HepG2 (cell line): ENCODE data around the gene TADA2A. TPM values are rescaled to one million over a fixed set of nuclear protein-coding genes. Genes with fewer than 3 reads are reported as not detected.
A peak's percentile ranks its signal among the peaks of the same experiment; 100 is the strongest.

Experiments used
- ATAC-seq: fragments of 200-7000 bp; cut with Tn5 transposase; 3 replicates; pipeline ENCODE4 v1.9.1; 2020; ENCODE audit warnings: mild to moderate bottlenecking, moderate library complexity
- BruUV-seq: library from RNA; stranded (reverse); fragments of 400-500 nt; replicated peaks from 2 replicates; lab custom pipeline; 2021; lab: Mats Ljungman, UMichigan
- CTCF ChIA-PET: fragments of 300-600 bp; formaldehyde crosslinking; extraction: SDS; loops from one replicate; lab custom pipeline; 2021; ENCODE audit warnings: low total read pairs, inconsistent platforms, low intra/inter-chr PET ratio; lab: Yijun Ruan, JAX
- POLR2A ChIA-PET: fragments of 350-600 bp; sonication (Branson Sonifier 250); formaldehyde crosslinking; loops from one replicate; lab custom pipeline; 2020; ENCODE audit warnings: antibody characterized with exemption, inconsistent platforms; lab: Yijun Ruan, JAX
- DNase-seq: peaks from one replicate; pipeline ENCODE4 v3.0.0-alpha.2; 2015; ENCODE audit warnings: low spot score
- FAIRE-seq: peaks from 3 replicates; lab custom pipeline; 2011; peaks lifted over from hg19 to GRCh38; lab: Jason Lieb, UNC
- H2AFZ ChIP-seq: one replicate; pipeline ENCODE4 v1.6.1; 2011; ENCODE audit warnings: low read length, inconsistent platforms
- H3K27ac ChIP-seq: fragments of 300-600 bp; 3 replicates; pipeline ENCODE4 v1.8.0; 2011; ENCODE audit warnings: mixed run types, mild to moderate bottlenecking, mixed read lengths, low read length, inconsistent platforms; ENCODE audit not compliant: insufficient read depth; ENCODE audit errors: extremely low read length
- H3K27me3 ChIP-seq, 2 experiments: fragments of 200-600 bp in 1 of 2; 2 replicates in 1 of 2; 3 replicates in 1 of 2; pipeline versions ENCODE4 v1.6.0 to v1.8.0; 2011; ENCODE audit warnings: low read length in 2 of 2, mild to moderate bottlenecking in 2 of 2, moderate library complexity in 2 of 2, inconsistent platforms in 1 of 2; ENCODE audit not compliant: insufficient read depth in 2 of 2, control insufficient read depth in 1 of 2
- H3K36me3 ChIP-seq, 2 experiments: fragments of 200-600 bp in 1 of 2; replicated peaks in 1 of 2; 2 replicates in 1 of 2; 3 replicates in 1 of 2; pipeline versions ENCODE4 v1.5.1 to v1.8.0; 2011; ENCODE audit warnings: low read length in 2 of 2, inconsistent platforms in 1 of 2; ENCODE audit not compliant: insufficient read depth in 2 of 2, control insufficient read depth in 1 of 2
- H3K4me1 ChIP-seq: 2 replicates; pipeline ENCODE4 v1.5.1; 2012; ENCODE audit warnings: low read length, inconsistent platforms; ENCODE audit not compliant: insufficient read depth
- H3K4me2 ChIP-seq: 2 replicates; pipeline ENCODE4 v1.6.0; 2011; ENCODE audit warnings: low read depth, low read length, inconsistent platforms
- H3K4me3 ChIP-seq, 3 experiments: fragments of 200-600 bp in 1 of 3; sonication (generic), shearing (Covaris generic) in 1 of 3; replicated peaks in 1 of 3; 2 replicates each; pipeline ENCODE4 v1.5.1; 2011 to 2016; ENCODE audit warnings: low read length in 3 of 3, inconsistent platforms in 2 of 3, low read depth in 2 of 3, mild to moderate bottlenecking in 2 of 3, control low read depth in 1 of 3, mixed read lengths in 1 of 3; ENCODE audit not compliant: insufficient read depth in 1 of 3
- H3K79me2 ChIP-seq: one replicate; pipeline ENCODE4 v1.6.1; 2011; ENCODE audit warnings: low read length, inconsistent platforms; ENCODE audit not compliant: insufficient read depth
- H3K9ac ChIP-seq: 2 replicates; pipeline ENCODE4 v1.6.0; 2011; ENCODE audit warnings: mild to moderate bottlenecking, low read depth, low read length, inconsistent platforms; ENCODE audit not compliant: insufficient read depth
- H3K9me3 ChIP-seq: 2 replicates; pipeline ENCODE4 v1.5.1; 2012; ENCODE audit warnings: mild to moderate bottlenecking, low read length
- H4K20me1 ChIP-seq: 2 replicates; pipeline ENCODE4 v1.6.0; 2011; ENCODE audit warnings: inconsistent platforms, mild to moderate bottlenecking, low read length, moderate library complexity; ENCODE audit not compliant: insufficient read depth
- ARID4A ChIP-seq: sonication (generic); formaldehyde crosslinking; IDR thresholded peaks from 2 replicates; pipeline ENCODE4 v1.5.0; 2020; ENCODE audit warnings: mild to moderate bottlenecking, missing genetic modification reagents, borderline replicate concordance
- DMAP1 ChIP-seq: IDR thresholded peaks from 2 replicates; pipeline ENCODE4 v1.6.1; 2016
- GATA4 ChIP-seq: sonication (generic); IDR thresholded peaks from 2 replicates; pipeline ENCODE4 v1.6.1; 2016; ENCODE audit warnings: antibody characterized with exemption, low read depth, borderline replicate concordance
- PCBP2 ChIP-seq: fragments of 200-400 bp; formaldehyde crosslinking; optimal IDR thresholded peaks from 2 replicates; pipeline ENCODE3; 2018; ENCODE audit warnings: low read length, low read depth; ENCODE audit not compliant: poor library complexity, severe bottlenecking
- PRMT3 ChIP-seq: sonication (generic); formaldehyde crosslinking; IDR thresholded peaks from 2 replicates; pipeline ENCODE4 v1.8.1; 2022; ENCODE audit warnings: low read depth, mild to moderate bottlenecking, moderate library complexity, missing genetic modification reagents, borderline replicate concordance
- YY1 ChIP-seq: IDR thresholded peaks from 2 replicates; pipeline ENCODE4 v1.6.1; 2011; ENCODE audit warnings: low read length, low read depth, moderate library complexity, mild to moderate bottlenecking; ENCODE audit not compliant: insufficient read depth, insufficient replicate concordance
- ZNF205 ChIP-seq: IDR thresholded peaks from 2 replicates; pipeline ENCODE4 v1.6.1; 2018; ENCODE audit warnings: missing biosample characterization, missing genetic modification reagents
- ZNF460 ChIP-seq: sonication (generic); formaldehyde crosslinking; IDR thresholded peaks from 2 replicates; pipeline ENCODE4 v1.5.1; 2020; ENCODE audit warnings: missing genetic modification reagents, mild to moderate bottlenecking, borderline replicate concordance
- WGBS: methylation state at CpG from one replicate; pipeline ENCODE4 v1.1.6; 2017; ENCODE audit warnings: low lambda C conversion rate; 5-methylcytosine and 5-hydroxymethylcytosine counted together
- in situ Hi-C: cut with HindIII; loops from 2 replicates; pipeline ENCODE4 v1.10.0; 2017; ENCODE audit warnings: low pct_unique_long_range_greater_than_20kb; ENCODE audit not compliant: extremely low pct_ligation_motif_present
- intact Hi-C: fragments of 100-400 bp; cut with micrococcal nuclease; formaldehyde crosslinking; loops from one replicate; pipeline ENCODE4 v1.10.0; 2022; ENCODE audit not compliant: unreplicated experiment
- polyA plus RNA-seq, 8 experiments: library from polyadenylated mRNA; depleted of rRNA in 3 of 8; stranded (reverse) in 7 of 8; unstranded in 1 of 8; fragments of >200 nt; fragmentation: Illumina TruSeq in 4 of 8; extraction: Trizol in 4 of 8; gene quantifications; 2 replicates each; pipeline versions ENCODE4 v1.2.1 to v1.2.3, GENCODE V29; 2011 to 2016; ENCODE audit warnings: low read depth in 4 of 8, missing spikeins in 1 of 8, mixed read lengths in 1 of 8; ENCODE audit not compliant: insufficient read depth in 1 of 8
- total RNA-seq, 5 experiments: library from RNA; depleted of rRNA; stranded (reverse); fragments of >200 nt; fragmentation: Illumina TruSeq; extraction: Trizol; gene quantifications; 2 replicates each; pipeline ENCODE4 v1.2.3, GENCODE V29; 2016; ENCODE audit warnings: low read depth in 1 of 5

Gene TADA2A
- total and polyA plus RNA-seq, 2 of the 13 experiments (the other 11 are each of a cell fraction or from before 2014, with no cell fraction given): 8.0 to 14.0 TPM

- no peak for FAIRE-seq
- peak overlapping the region; percentile 67 for H3K27ac ChIP-seq
- intact Hi-C loops (no loop called here), in situ Hi-C loops (no loop called here)
- no peaks in the 10 kb centered on the region for H3K36me3 ChIP-seq
- BruUV-seq: no TSS peak
- no peak for ATAC-seq
- H3K4me3 ChIP-seq: no peak overlapping the region
- H3K27me3 ChIP-seq: no peaks in the 10 kb centered on the region; a peak in 1 of 5 replicates
- WGBS: 87% methylated on average over 2 of the region's 2 CpGs
- H2AFZ ChIP-seq: no peak overlapping the region
- ChIA-PET CTCF (no interaction called here), POLR2A (no interaction called here)
- H3K9ac ChIP-seq: no peak overlapping the region
- TF ChIP-seq ZNF460 (CRISPR knock-in tag): peak; percentile 60
- no peak for TF ChIP-seq YY1
- peak; percentile 19 for DNase-seq
- no peaks in the 10 kb centered on the region for H3K9me3 ChIP-seq
- H4K20me1 ChIP-seq: peaks cover 22% of the 10 kb centered on the region; the same call in 1 of the 2 replicates
- H3K4me1 ChIP-seq: peaks cover 70% of the 10 kb centered on the region
- H3K79me2 ChIP-seq: peaks cover 76% of the 10 kb centered on the region
- peak overlapping the region; percentile 3; the same call in 1 of the 2 replicates for H3K4me2 ChIP-seq
These were observed 86.8 kb downstream of the TADA2A start for GRCh38 chr17:37493249-37494027.

- H3K4me3 ChIP-seq: no peak overlapping the region
- CTCF ChIA-PET: no interaction called here
- POLR2A ChIA-PET: interaction anchor here (1.1 kb wide), 1 partner anchor 87 kb away, joined by 3 read pairs; no protein-coding TSS in a partner anchor
- peaks cover 61% of the 10 kb centered on the region for H3K4me1 ChIP-seq
- H3K79me2 ChIP-seq: peaks cover 86% of the 10 kb centered on the region
- peak; percentile 51 for DNase-seq
- H3K36me3 ChIP-seq: no peaks in the 10 kb centered on the region
- H3K9ac ChIP-seq: 0 out of 2 replicates have a peak overlapping the region, but pooled peaks have one; percentile 5
- no peak overlapping the region for H2AFZ ChIP-seq
- in situ Hi-C loops (no loop called here), intact Hi-C loops (no loop called here)
- peak overlapping the region; percentile 57 for H3K4me2 ChIP-seq
- peak overlapping the region; percentile 67 for H3K27ac ChIP-seq
- BruUV-seq: no TSS peak
- ATAC-seq: no peak
- H3K9me3 ChIP-seq: no peaks in the 10 kb centered on the region
- no peaks in the 10 kb centered on the region; a peak in 1 of 5 replicates for H3K27me3 ChIP-seq
- FAIRE-seq: no peak
- 14% methylated on average over 3 of the region's 3 CpGs for WGBS
- peaks cover 22% of the 10 kb centered on the region; the same call in 1 of the 2 replicates for H4K20me1 ChIP-seq
- TF ChIP-seq ZNF205 (CRISPR knock-in tag): no peak
- no peak for TF ChIP-seq PCBP2
- TF ChIP-seq DMAP1 (CRISPR knock-in tag): 0 out of 2 replicates have a peak, but pooled peaks have one; percentile 24
- TF ChIP-seq GATA4: no peak
- 0 out of 2 replicates have a peak, but pooled peaks have one; percentile 42 for TF ChIP-seq ARID4A
- no peak for TF ChIP-seq PRMT3 (CRISPR knock-in tag)
These were observed 87.7 kb downstream of the TADA2A start for GRCh38 chr17:37494401-37494831.
